Measurements from ENCODE around the gene NCAPG2.

- no peak for TF ChIP-seq ZBTB33 (CRISPR knock-in tag; IDR thresholded peaks at IDR 0.05)
- TF ChIP-seq CTCF (CRISPR knock-in tag; IDR thresholded peaks at IDR 0.05): no peak
- TF ChIP-seq POLR2AphosphoS5 (IDR thresholded peaks at IDR 0.05; ENCODE audit: low read depth, low read length): no peak
- TF ChIP-seq NONO (IDR thresholded peaks at IDR 0.05): no peak
- no peak for TF ChIP-seq NONO (CRISPR knock-in tag; conservative IDR thresholded peaks at IDR 0.05)
- TF ChIP-seq BHLHE40 (IDR thresholded peaks at IDR 0.05; ENCODE audit: low read length): no peak
- no peak for TF ChIP-seq MXI1 (IDR thresholded peaks at IDR 0.05; ENCODE audit: borderline replicate concordance, low read depth, low read length)
Observed at GRCh38 chr7:158617737-158618128, 86.9 kb downstream of the NCAPG2 start.

All from HepG2 (cell line).